Brain microvascular endothelial cell (primary cell): Measurements from ENCODE around the gene LOXHD1.

Source experiments
- DNase-seq: peaks from one replicate; pipeline ENCODE4 v3.0.0-alpha.2; 2020
- H3K27ac ChIP-seq: fragments of 250-450 bp; sonication (Bioruptor Pico); 2 replicates; pipeline ENCODE4 v1.5.1; 2020; ENCODE audit warnings: mild to moderate bottlenecking, moderate library complexity
- H3K27me3 ChIP-seq: fragments of 250-450 bp; sonication (Bioruptor Pico); replicated peaks from 2 replicates; pipeline ENCODE4 v1.5.1; 2020; ENCODE audit warnings: mild to moderate bottlenecking
- H3K36me3 ChIP-seq: fragments of 250-450 bp; sonication (Bioruptor Pico); replicated peaks from 2 replicates; pipeline ENCODE4 v1.5.1; 2020; ENCODE audit warnings: mild to moderate bottlenecking
- H3K4me3 ChIP-seq: 2 replicates; pipeline ENCODE4 v1.5.1; 2011; ENCODE audit warnings: low read depth, mild to moderate bottlenecking, control low read depth, low read length, moderate library complexity
- in situ Hi-C: cut with HindIII; loops from 2 replicates; pipeline ENCODE4 v1.10.0; 2017; ENCODE audit warnings: low sequenced_read_pairs, low pct_ligation_motif_present
- TF ChIP-seq, protein P1 (sequence below): IDR thresholded peaks from 2 replicates; pipeline ENCODE4 v1.5.1; 2011; ENCODE audit warnings: low read depth, mild to moderate bottlenecking, moderate library complexity, low read length, control low read depth, inconsistent platforms; ENCODE audit errors: missing control alignments

LOXHD1 gene

GRCh38 chr18:46567196-46567595 is 89.8 kb downstream of the LOXHD1 start:
- TF ChIP-seq, protein P1, sequence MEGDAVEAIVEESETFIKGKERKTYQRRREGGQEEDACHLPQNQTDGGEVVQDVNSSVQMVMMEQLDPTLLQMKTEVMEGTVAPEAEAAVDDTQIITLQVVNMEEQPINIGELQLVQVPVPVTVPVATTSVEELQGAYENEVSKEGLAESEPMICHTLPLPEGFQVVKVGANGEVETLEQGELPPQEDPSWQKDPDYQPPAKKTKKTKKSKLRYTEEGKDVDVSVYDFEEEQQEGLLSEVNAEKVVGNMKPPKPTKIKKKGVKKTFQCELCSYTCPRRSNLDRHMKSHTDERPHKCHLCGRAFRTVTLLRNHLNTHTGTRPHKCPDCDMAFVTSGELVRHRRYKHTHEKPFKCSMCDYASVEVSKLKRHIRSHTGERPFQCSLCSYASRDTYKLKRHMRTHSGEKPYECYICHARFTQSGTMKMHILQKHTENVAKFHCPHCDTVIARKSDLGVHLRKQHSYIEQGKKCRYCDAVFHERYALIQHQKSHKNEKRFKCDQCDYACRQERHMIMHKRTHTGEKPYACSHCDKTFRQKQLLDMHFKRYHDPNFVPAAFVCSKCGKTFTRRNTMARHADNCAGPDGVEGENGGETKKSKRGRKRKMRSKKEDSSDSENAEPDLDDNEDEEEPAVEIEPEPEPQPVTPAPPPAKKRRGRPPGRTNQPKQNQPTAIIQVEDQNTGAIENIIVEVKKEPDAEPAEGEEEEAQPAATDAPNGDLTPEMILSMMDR, result no peak
- Histone ChIP-seq H3K4me3 (no peak overlapping the region), H3K36me3 (no peaks in the 10 kb centered on the region), H3K27ac (no peak overlapping the region), H3K27me3 (no peaks in the 10 kb centered on the region)
- DNase-seq, result no peak
- in situ Hi-C loops, result no loop called here

DNA sequence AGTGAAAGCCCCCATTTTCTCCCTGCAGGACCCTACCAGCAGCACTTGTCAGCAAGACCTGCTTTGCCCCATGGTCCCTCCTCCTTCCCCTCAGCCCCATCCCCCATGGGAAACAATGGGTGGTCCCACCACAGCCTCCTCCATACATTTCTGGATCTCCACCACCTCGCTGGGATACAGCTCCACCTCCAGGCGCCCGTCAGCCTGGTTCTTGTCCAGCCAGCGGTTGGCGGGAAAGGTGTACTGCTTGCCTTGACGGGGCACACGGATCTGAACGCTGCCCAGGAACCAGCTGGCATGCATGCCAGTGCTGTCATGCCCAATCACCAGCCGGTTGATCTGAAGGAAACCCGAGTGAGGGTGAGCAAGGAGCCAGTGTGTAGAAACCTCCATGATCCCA is 90.9 kb downstream of the LOXHD1 start:
- TF ChIP-seq, protein P1, result no peak
- no peak overlapping the region for H3K4me3 ChIP-seq
- H3K27me3 ChIP-seq, result no peaks in the 10 kb centered on the region
- H3K27ac ChIP-seq, result no peak overlapping the region
- H3K36me3 ChIP-seq, result no peaks in the 10 kb centered on the region
- in situ Hi-C loops, result no loop called here
- DNase-seq, result no peak

GRCh38 chr18:46565256-46565655 is 91.8 kb downstream of the LOXHD1 start:
- H3K27ac ChIP-seq, result no peak overlapping the region
- in situ Hi-C loops, result no loop called here
- no peak for DNase-seq
- H3K4me3 ChIP-seq, result no peak overlapping the region
- TF ChIP-seq, protein P1, result no peak
- no peaks in the 10 kb centered on the region for H3K27me3 ChIP-seq
- H3K36me3 ChIP-seq, result no peaks in the 10 kb centered on the region

- TF ChIP-seq, protein P1, result no peak
- Histone ChIP-seq H3K4me3 (no peak overlapping the region), H3K27me3 (no peaks in the 10 kb centered on the region), H3K27ac (no peak overlapping the region), H3K36me3 (no peaks in the 10 kb centered on the region)
- in situ Hi-C loops, result no loop called here
- DNase-seq, result no peak
Measured at GRCh38 chr18:46563317-46563716, 93.7 kb downstream of the LOXHD1 start.

DNA sequence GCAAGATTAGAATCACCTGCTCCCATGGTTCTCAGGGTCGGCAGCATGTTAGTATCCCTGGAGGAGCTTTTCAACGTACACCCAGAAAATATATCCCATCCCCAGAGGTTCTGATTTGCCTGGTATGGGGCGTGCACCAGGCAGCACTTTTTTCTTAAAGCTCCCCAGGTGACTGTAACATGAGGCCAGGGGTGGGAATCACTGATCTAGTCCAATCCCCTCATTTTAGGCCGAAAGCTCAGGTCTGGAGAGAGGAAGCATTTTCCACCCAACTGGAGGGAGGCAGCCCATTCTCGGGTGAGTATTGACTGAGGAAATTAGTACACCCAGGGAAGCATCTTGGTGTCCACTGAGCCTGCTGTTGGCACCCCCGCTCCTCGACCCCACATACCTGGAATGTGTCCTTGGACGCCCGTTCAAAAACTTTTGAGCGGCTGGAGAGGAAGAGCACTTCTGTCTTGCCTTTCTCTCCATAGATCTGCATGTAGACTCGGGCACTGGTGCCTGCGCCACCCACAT is 94.3 kb downstream of the LOXHD1 start:
- no peaks in the 10 kb centered on the region for H3K27me3 ChIP-seq
- DNase-seq, result no peak
- in situ Hi-C loops, result no loop called here
- TF ChIP-seq, protein P1, result no peak
- H3K36me3 ChIP-seq, result no peaks in the 10 kb centered on the region
- H3K4me3 ChIP-seq, result no peak overlapping the region
- no peak overlapping the region for H3K27ac ChIP-seq

DNA sequence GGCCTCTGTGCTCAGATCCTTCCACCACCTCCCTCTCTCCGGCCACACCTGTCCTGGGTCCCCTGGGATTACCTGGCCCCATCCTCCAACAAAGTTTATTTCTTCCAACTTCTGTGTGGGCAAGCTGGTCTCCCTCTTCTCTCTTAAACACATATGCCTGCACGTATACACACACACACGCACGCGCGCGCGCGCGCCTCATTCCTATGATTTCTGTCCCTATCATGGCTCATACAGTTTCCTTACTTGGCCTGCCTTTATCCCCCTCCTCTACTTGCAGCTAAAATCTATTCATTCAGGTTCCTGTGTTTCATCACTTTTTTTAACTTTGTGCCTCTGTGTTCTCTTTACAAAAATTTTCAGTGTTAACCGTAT is 96.4 kb downstream of the LOXHD1 start:
- Histone ChIP-seq H3K27ac (no peak overlapping the region), H3K36me3 (no peaks in the 10 kb centered on the region), H3K27me3 (no peaks in the 10 kb centered on the region), H3K4me3 (no peak overlapping the region)
- TF ChIP-seq, protein P1, result no peak
- in situ Hi-C loops, result no loop called here
- DNase-seq, result no peak
